Cardiac fibroblast (primary cell): ENCODE measurements around the gene AHCYL2.
"Not testable (repeated sequence)": the region's sequence is repeated elsewhere in the genome, so short reads cannot be mapped to it uniquely, and the experiment has no call there.

ENCODE experiments used
- DNase-seq, 2 donors: peaks; one replicate each; pipeline versions ENCODE4 v3.0.0 to v3.0.0-alpha.2; 2010; ENCODE audit warnings: low read depth in 2 of 2
- H3K4me3 ChIP-seq, 2 donors: replicated peaks in 1 of 2; 1 replicate in 1 of 2; 2 replicates in 1 of 2; pipeline ENCODE4 v1.5.1; 2011; ENCODE audit warnings: low read depth in 2 of 2, low read length in 2 of 2, mild to moderate bottlenecking in 2 of 2, moderate library complexity in 1 of 2
- CTCF ChIP-seq: IDR thresholded peaks from one replicate; pipeline ENCODE4 v1.5.1; 2011; ENCODE audit warnings: low read depth, mild to moderate bottlenecking, low read length, inconsistent platforms

AHCYL2 gene

GRCh38 chr7:129218514-129219062, 6.2 kb upstream of the AHCYL2 start:
- TF ChIP-seq CTCF: peak; percentile 84
- peak; percentile 86 to 87 for DNase-seq
- H3K4me3 ChIP-seq: no peak overlapping the region

GRCh38 chr7:129219166-129219565, 5.7 kb upstream of the AHCYL2 start:
- not testable (repeated sequence) for H3K4me3 ChIP-seq, DNase-seq

GRCh38 chr7:129222064-129222463, 2.8 kb upstream of the AHCYL2 start:
- no peak overlapping the region for H3K4me3 ChIP-seq
- peak in 1 of 2 donors; percentile 56 for DNase-seq
- no peak for TF ChIP-seq CTCF

- peak overlapping the region; percentile 81 to 82 for H3K4me3 ChIP-seq
- peak; percentile 31 to 42 for DNase-seq
- TF ChIP-seq CTCF: no peak
Observed at GRCh38 chr7:129225206-129225930, 538 bp downstream of the AHCYL2 start.

GRCh38 chr7:129225931-129226572, 1.2 kb downstream of the AHCYL2 start:
- peak overlapping the region; percentile 81 to 82 for H3K4me3 ChIP-seq
- TF ChIP-seq CTCF: no peak

GRCh38 chr7:129227646-129228578, 3.1 kb downstream of the AHCYL2 start:
- no peak for DNase-seq

More at GRCh38 chr7:129225931-129226572, 1.2 kb downstream of the AHCYL2 start:
- DNase-seq: peak in 1 of 2 donors; percentile 7

More at GRCh38 chr7:129227646-129228578, 3.1 kb downstream of the AHCYL2 start:
- no peak for TF ChIP-seq CTCF
- no peak overlapping the region for H3K4me3 ChIP-seq
